Activated T-cell treated with anti-CD3 and anti-CD28 coated beads, Interleukin-2, amount 50 U/mL, for 24 hours (primary cell): ENCODE results near the gene CASZ1.

Experiments
- DNase-seq: peaks from one replicate; pipeline ENCODE4 v3.0.0-alpha.2; 2020
- H3K27ac Mint-ChIP-seq: 2 replicates; pipeline ENCODE4 v1.8.0; 2020; ENCODE audit warnings: mild to moderate bottlenecking, mixed read lengths
- H3K27me3 Mint-ChIP-seq: 2 replicates; pipeline ENCODE4 v1.8.0; 2020; ENCODE audit warnings: mixed read lengths
- H3K36me3 Mint-ChIP-seq: 2 replicates; pipeline ENCODE4 v1.8.0; 2020; ENCODE audit warnings: low read depth, mixed read lengths
- H3K4me1 Mint-ChIP-seq: 2 replicates; pipeline ENCODE4 v1.8.0; 2020; ENCODE audit warnings: low read depth, mixed read lengths
- H3K4me3 Mint-ChIP-seq: 2 replicates; pipeline ENCODE4 v1.8.0; 2020; ENCODE audit warnings: mild to moderate bottlenecking, moderate library complexity, mixed read lengths
- H3K9me3 Mint-ChIP-seq: 2 replicates; pipeline ENCODE4 v1.8.0; 2020; ENCODE audit warnings: mixed read lengths

The CASZ1 gene

DNA sequence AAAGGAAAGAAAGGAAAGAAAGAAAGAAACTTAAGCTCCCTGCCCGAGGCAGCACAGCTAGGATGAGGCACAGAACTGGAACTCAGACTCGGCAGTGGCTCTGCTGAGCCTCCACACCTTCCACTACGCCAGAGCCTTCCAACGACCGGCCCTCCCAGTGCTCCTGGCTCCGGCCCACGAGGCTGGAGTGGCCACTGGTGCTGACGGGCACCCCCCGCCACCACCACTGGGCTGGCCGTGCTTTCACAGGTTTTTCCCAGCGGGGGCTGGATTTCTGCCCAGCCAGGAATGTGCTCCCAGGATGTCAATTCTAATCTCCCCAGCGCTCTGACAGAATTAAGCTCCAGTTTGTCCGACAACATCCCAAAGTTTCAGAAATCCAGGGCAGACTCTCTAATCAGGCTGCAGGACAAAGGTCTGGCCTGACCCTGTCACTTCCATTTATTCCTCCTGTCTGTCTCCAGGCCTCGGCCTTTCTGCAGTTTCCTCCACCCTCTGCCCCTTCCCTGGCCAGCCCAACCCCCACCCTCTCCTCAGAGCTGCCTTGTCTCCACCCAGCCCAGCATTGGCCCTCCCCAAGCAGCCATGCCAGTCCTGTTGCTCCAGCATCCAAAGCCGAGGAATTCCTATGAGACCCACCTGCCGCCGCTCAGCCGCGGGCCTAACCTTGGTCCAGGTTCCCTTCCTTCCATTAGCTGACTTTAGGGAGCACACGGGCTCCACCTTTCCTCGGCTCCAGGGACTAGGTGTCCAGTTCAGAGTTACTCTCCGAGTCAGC is 81.9 kb downstream of the CASZ1 start:
- peaks cover 19% of the 10 kb centered on the region for H3K27me3 Mint-ChIP-seq
- H3K4me1 Mint-ChIP-seq, result no peaks in the 10 kb centered on the region
- no peaks in the 10 kb centered on the region for H3K36me3 Mint-ChIP-seq
- no peaks in the 10 kb centered on the region for H3K9me3 Mint-ChIP-seq
- DNase-seq, result no peak
- H3K27ac Mint-ChIP-seq, result no peak overlapping the region
- no peak overlapping the region for H3K4me3 Mint-ChIP-seq

DNA sequence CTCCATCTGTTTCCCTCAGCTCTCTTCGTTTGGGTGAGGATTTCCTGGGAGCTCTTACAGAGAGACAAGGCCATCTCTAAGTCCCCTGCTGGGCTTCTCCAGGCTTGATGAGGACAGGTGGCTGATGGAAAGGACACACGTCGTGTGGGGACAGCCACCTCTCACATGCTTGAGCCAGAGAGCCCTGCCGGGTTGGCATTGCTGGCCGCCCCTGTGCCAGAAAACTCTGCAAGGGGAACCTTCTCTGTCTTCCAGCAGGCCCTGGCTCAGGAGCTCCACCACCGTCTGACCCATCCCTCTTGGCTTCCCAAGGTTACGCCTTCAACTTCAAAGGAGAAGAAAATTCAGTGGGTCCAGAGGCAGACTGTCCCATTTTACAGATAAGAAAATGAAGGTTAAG is 82.8 kb downstream of the CASZ1 start:
- H3K36me3 Mint-ChIP-seq, result no peaks in the 10 kb centered on the region

GRCh38 chr1:10712568-10713362 is 83.7 kb downstream of the CASZ1 start:
- H3K27ac Mint-ChIP-seq, result no peak overlapping the region
- no peaks in the 10 kb centered on the region for H3K4me1 Mint-ChIP-seq
- H3K27me3 Mint-ChIP-seq, result peaks cover 19% of the 10 kb centered on the region
- H3K36me3 Mint-ChIP-seq, result no peaks in the 10 kb centered on the region
- no peak overlapping the region for H3K4me3 Mint-ChIP-seq
- H3K9me3 Mint-ChIP-seq, result no peaks in the 10 kb centered on the region
- no peak for DNase-seq

More for the DNA sequence above, 82.8 kb downstream of the CASZ1 start:
- Mint-ChIP-seq H3K9me3 (no peaks in the 10 kb centered on the region), H3K27ac (no peak overlapping the region), H3K4me3 (no peak overlapping the region), H3K4me1 (no peaks in the 10 kb centered on the region), H3K27me3 (peaks cover 19% of the 10 kb centered on the region)
- DNase-seq, result no peak

DNA sequence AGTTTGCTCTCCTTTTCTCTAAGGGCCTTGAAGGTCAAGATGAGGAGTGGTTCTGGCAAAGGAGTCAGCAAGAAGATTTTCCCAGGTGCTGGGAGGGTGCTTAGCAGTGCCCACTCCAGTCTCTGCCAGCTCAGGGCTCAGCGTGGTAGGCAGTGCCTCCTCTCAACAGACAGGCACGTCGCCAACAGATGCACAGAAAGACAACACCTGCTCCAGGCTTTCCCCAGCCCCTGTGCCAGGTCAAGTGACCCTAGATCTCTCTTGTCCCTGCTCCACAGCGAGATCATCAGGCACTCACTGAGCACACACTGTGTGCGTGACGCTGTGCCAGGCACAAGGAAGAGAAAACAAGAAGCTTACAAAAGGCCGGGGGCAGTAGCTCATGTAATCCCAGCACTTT is 86.0 kb downstream of the CASZ1 start:
- Mint-ChIP-seq H3K36me3 (no peaks in the 10 kb centered on the region), H3K4me3 (no peak overlapping the region), H3K9me3 (no peaks in the 10 kb centered on the region), H3K27me3 (peaks cover 11% of the 10 kb centered on the region), H3K4me1 (no peaks in the 10 kb centered on the region), H3K27ac (no peak overlapping the region)
- DNase-seq, result no peak

GRCh38 chr1:10709646-10710045 is 86.8 kb downstream of the CASZ1 start:
- no peaks in the 10 kb centered on the region for H3K9me3 Mint-ChIP-seq
- no peak for DNase-seq
- no peak overlapping the region for H3K4me3 Mint-ChIP-seq
- no peaks in the 10 kb centered on the region for H3K4me1 Mint-ChIP-seq
- peaks cover 5% of the 10 kb centered on the region for H3K27me3 Mint-ChIP-seq
- H3K27ac Mint-ChIP-seq, result no peak overlapping the region
- H3K36me3 Mint-ChIP-seq, result no peaks in the 10 kb centered on the region

DNA sequence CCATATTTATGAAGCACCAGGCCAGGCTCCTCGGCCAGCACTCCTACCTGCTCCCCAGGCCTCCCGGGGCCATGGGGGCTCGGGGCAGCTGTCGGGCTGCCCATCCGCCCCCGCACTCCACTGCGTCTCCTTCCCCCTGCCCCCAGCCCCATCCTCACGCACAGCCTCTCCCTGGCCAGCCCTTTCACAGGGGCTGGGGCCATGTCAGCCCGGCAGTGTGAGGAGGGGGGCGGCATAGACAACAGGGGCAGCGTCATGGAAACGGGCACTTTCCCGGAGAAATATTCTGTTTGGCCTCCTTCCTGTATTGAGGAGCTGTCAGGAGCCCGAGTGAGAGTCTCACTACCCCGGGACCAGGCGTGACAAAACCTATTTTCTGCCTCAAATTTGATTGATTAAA is 87.3 kb downstream of the CASZ1 start:
- Mint-ChIP-seq H3K36me3 (no peaks in the 10 kb centered on the region), H3K9me3 (no peaks in the 10 kb centered on the region)
- no peak for DNase-seq

GRCh38 chr1:10708757-10709156 is 87.7 kb downstream of the CASZ1 start:
- no peak overlapping the region for H3K4me3 Mint-ChIP-seq
- H3K9me3 Mint-ChIP-seq, result no peaks in the 10 kb centered on the region
- peaks cover 4% of the 10 kb centered on the region for H3K27me3 Mint-ChIP-seq
- no peak for DNase-seq
- H3K36me3 Mint-ChIP-seq, result no peaks in the 10 kb centered on the region
- no peaks in the 10 kb centered on the region for H3K4me1 Mint-ChIP-seq
- no peak overlapping the region for H3K27ac Mint-ChIP-seq

More for the DNA sequence above, 87.3 kb downstream of the CASZ1 start:
- no peak overlapping the region for H3K27ac Mint-ChIP-seq
- no peak overlapping the region for H3K4me3 Mint-ChIP-seq
- H3K27me3 Mint-ChIP-seq, result peaks cover 2% of the 10 kb centered on the region
- no peaks in the 10 kb centered on the region for H3K4me1 Mint-ChIP-seq

GRCh38 chr1:10707208-10707607 is 89.2 kb downstream of the CASZ1 start:
- no peaks in the 10 kb centered on the region for H3K4me1 Mint-ChIP-seq
- no peak overlapping the region for H3K4me3 Mint-ChIP-seq
- H3K27ac Mint-ChIP-seq, result no peak overlapping the region
- peaks cover 4% of the 10 kb centered on the region for H3K27me3 Mint-ChIP-seq
- no peaks in the 10 kb centered on the region for H3K9me3 Mint-ChIP-seq
- DNase-seq, result no peak
- no peaks in the 10 kb centered on the region for H3K36me3 Mint-ChIP-seq

GRCh38 chr1:10706376-10706913 is 90.0 kb downstream of the CASZ1 start:
- Mint-ChIP-seq H3K36me3 (no peaks in the 10 kb centered on the region), H3K4me3 (no peak overlapping the region), H3K27ac (no peak overlapping the region), H3K4me1 (no peaks in the 10 kb centered on the region), H3K9me3 (no peaks in the 10 kb centered on the region), H3K27me3 (peaks cover 4% of the 10 kb centered on the region)
- no peak for DNase-seq

- H3K9me3 Mint-ChIP-seq, result no peaks in the 10 kb centered on the region
Measured at GRCh38 chr1:10705953-10706352, 90.5 kb downstream of the CASZ1 start.

GRCh38 chr1:10704368-10704882 is 92.0 kb downstream of the CASZ1 start:
- no peaks in the 10 kb centered on the region for H3K9me3 Mint-ChIP-seq
- H3K27ac Mint-ChIP-seq, result no peak overlapping the region
- H3K4me1 Mint-ChIP-seq, result no peaks in the 10 kb centered on the region
- H3K4me3 Mint-ChIP-seq, result no peak overlapping the region
- H3K27me3 Mint-ChIP-seq, result peaks cover 4% of the 10 kb centered on the region
- no peaks in the 10 kb centered on the region for H3K36me3 Mint-ChIP-seq
- DNase-seq, result no peak

More at GRCh38 chr1:10705953-10706352, 90.5 kb downstream of the CASZ1 start:
- H3K4me3 Mint-ChIP-seq, result no peak overlapping the region
- H3K36me3 Mint-ChIP-seq, result no peaks in the 10 kb centered on the region
- no peaks in the 10 kb centered on the region for H3K4me1 Mint-ChIP-seq
- no peak overlapping the region for H3K27ac Mint-ChIP-seq
- no peak for DNase-seq
- H3K27me3 Mint-ChIP-seq, result peaks cover 4% of the 10 kb centered on the region

DNA sequence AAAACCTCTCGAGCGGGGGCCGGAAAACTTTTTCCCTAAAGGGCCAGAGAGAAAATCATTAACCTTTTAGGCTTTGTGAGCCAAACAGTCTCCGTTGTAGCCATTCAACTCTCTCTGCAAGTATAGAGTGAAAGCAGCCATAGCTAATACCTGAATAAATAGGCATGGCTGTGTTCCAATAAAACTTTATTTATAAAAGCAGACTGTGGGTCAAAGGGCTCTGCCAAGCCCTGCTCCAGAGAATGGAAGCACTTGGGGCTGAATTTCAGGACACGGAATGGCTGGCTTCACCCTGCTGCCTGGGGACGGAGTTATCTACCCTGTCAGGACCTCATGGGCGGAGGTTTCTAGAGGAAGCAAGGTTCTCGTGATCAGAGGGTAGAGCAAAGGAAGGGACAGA is 92.7 kb downstream of the CASZ1 start:
- peaks cover 4% of the 10 kb centered on the region for H3K27me3 Mint-ChIP-seq
- H3K9me3 Mint-ChIP-seq, result no peaks in the 10 kb centered on the region
- no peak overlapping the region for H3K4me3 Mint-ChIP-seq
- no peaks in the 10 kb centered on the region for H3K4me1 Mint-ChIP-seq
- no peaks in the 10 kb centered on the region for H3K36me3 Mint-ChIP-seq
- no peak overlapping the region for H3K27ac Mint-ChIP-seq
- no peak for DNase-seq

DNA sequence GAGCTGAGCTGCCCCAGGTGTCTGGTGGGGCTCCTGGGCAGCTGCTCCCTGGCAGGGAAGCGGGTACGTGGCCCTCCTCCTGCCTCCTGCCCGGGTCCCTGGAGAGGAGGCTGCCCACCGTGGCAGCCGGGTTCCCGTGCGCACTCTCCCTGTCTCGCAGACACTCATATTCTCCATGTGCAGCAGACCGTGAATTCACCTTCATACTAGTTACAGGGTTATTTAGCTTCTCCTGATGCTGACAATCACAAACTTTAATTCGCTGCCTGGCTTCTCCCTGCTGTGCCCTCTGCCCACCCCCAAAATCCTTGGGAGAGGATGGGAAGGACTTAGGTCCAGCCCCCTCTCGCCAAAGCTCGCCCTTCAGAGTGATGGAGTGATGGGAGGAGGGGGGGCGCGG is 95.3 kb downstream of the CASZ1 start:
- peaks cover 4% of the 10 kb centered on the region for H3K27me3 Mint-ChIP-seq
- H3K4me1 Mint-ChIP-seq, result peaks cover 14% of the 10 kb centered on the region
- H3K27ac Mint-ChIP-seq, result no peak overlapping the region
- H3K36me3 Mint-ChIP-seq, result no peaks in the 10 kb centered on the region
- H3K4me3 Mint-ChIP-seq, result no peak overlapping the region
- no peak for DNase-seq
- no peaks in the 10 kb centered on the region for H3K9me3 Mint-ChIP-seq

- Mint-ChIP-seq H3K4me3 (no peak overlapping the region), H3K27me3 (peaks cover 12% of the 10 kb centered on the region), H3K4me1 (peaks cover 17% of the 10 kb centered on the region), H3K27ac (no peak overlapping the region), H3K36me3 (no peaks in the 10 kb centered on the region), H3K9me3 (no peaks in the 10 kb centered on the region)
- no peak for DNase-seq
Measured at GRCh38 chr1:10699470-10699835, 97.0 kb downstream of the CASZ1 start.
